Neural crest cell (in vitro differentiated cells): Measurements from ENCODE around the gene EPB41L3. TPM values are rescaled to one million over a fixed set of nuclear protein-coding genes. Genes with fewer than 3 reads are reported as not detected.

ENCODE experiments used
- DNase-seq: peaks from one replicate; pipeline ENCODE4 v3.0.0; 2021; ENCODE audit warnings: low read depth, mixed read lengths, low spot score
- H3K27ac Mint-ChIP-seq: one replicate; pipeline ENCODE4 v1.8.0; 2021; ENCODE audit warnings: mild to moderate bottlenecking, mixed read lengths; ENCODE audit not compliant: unreplicated experiment
- H3K27me3 Mint-ChIP-seq: 2 replicates; pipeline ENCODE4 v1.8.0; 2021; ENCODE audit warnings: low read depth, mild to moderate bottlenecking, mixed read lengths
- H3K36me3 Mint-ChIP-seq: 2 replicates; pipeline ENCODE4 v1.8.0; 2021; ENCODE audit warnings: low read depth, mild to moderate bottlenecking, mixed read lengths
- H3K4me1 Mint-ChIP-seq: 2 replicates; pipeline ENCODE4 v1.8.0; 2021; ENCODE audit warnings: mixed read lengths
- H3K4me3 Mint-ChIP-seq: one replicate; pipeline ENCODE4 v1.8.0; 2021; ENCODE audit warnings: mild to moderate bottlenecking, mixed read lengths
- H3K9me3 Mint-ChIP-seq: 2 replicates; pipeline ENCODE4 v1.8.0; 2021; ENCODE audit warnings: mixed read lengths
- total RNA-seq: library from RNA; stranded (reverse); gene quantifications from 2 replicates; pipeline ENCODE4 v1.2.1, GENCODE V29; 2021
- TF ChIP-seq, protein P1 (sequence below): fragments of 200-600 bp; sonication (generic); conservative IDR thresholded peaks from 2 replicates; pipeline ENCODE4 v1.5.0; 2021; ENCODE audit warnings: antibody characterized with exemption, mild to moderate bottlenecking

The EPB41L3 gene
- total RNA-seq, 1 donor from 2014 or later = 13.1 TPM

DNA sequence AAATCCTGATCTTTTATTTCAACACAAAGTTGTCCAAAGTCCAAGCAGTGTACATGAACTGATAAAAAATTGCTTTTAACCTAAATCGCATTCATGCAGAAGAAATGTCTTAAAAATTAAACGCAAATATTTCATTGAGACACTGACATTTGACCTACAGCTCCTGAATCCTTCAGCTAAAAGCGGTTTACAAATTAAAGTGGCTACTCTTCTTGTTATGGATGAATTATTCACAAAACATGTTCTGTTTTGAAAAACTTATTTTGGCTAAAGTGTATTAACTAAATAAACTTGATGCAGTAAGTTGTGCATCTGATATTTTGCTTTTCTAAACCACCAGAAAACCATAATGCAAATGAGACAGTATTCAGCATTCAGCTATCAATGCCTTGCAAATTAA, 2.2 kb downstream of the EPB41L3 start:
- no peaks in the 10 kb centered on the region for H3K9me3 Mint-ChIP-seq
- no peak overlapping the region for H3K27ac Mint-ChIP-seq
- TF ChIP-seq, protein P1, sequence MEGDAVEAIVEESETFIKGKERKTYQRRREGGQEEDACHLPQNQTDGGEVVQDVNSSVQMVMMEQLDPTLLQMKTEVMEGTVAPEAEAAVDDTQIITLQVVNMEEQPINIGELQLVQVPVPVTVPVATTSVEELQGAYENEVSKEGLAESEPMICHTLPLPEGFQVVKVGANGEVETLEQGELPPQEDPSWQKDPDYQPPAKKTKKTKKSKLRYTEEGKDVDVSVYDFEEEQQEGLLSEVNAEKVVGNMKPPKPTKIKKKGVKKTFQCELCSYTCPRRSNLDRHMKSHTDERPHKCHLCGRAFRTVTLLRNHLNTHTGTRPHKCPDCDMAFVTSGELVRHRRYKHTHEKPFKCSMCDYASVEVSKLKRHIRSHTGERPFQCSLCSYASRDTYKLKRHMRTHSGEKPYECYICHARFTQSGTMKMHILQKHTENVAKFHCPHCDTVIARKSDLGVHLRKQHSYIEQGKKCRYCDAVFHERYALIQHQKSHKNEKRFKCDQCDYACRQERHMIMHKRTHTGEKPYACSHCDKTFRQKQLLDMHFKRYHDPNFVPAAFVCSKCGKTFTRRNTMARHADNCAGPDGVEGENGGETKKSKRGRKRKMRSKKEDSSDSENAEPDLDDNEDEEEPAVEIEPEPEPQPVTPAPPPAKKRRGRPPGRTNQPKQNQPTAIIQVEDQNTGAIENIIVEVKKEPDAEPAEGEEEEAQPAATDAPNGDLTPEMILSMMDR = no peak
- H3K36me3 Mint-ChIP-seq = no peaks in the 10 kb centered on the region
- H3K4me1 Mint-ChIP-seq = peaks cover 12% of the 10 kb centered on the region
- peak overlapping the region; percentile 88 for H3K4me3 Mint-ChIP-seq
- H3K27me3 Mint-ChIP-seq = peaks cover 68% of the 10 kb centered on the region
- no peak for DNase-seq

DNA sequence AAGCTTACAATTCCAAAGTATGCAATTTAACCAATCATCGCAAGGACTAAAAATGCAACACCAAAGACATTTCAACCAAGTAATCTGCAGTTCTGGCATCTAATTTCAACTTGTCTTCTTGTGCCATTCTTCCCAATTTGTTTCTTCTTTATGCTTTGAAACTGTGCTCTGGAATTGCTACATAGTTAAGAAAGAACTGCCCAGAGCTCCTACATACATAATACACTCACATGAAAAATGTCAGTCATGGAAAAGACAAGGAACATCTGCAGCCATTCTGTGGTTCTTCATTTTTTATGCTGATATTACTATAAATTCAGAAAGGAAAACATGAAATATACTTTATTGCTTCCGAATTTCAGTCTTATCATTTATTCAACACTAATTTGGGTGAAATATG, 4.4 kb downstream of the EPB41L3 start:
- no peak overlapping the region for H3K4me3 Mint-ChIP-seq
- no peaks in the 10 kb centered on the region for H3K9me3 Mint-ChIP-seq
- H3K36me3 Mint-ChIP-seq = peaks cover 2% of the 10 kb centered on the region
- H3K27ac Mint-ChIP-seq = no peak overlapping the region
- H3K4me1 Mint-ChIP-seq = peaks cover 9% of the 10 kb centered on the region
- H3K27me3 Mint-ChIP-seq = peaks cover 51% of the 10 kb centered on the region
- DNase-seq = no peak
- TF ChIP-seq, protein P1 = no peak

DNA sequence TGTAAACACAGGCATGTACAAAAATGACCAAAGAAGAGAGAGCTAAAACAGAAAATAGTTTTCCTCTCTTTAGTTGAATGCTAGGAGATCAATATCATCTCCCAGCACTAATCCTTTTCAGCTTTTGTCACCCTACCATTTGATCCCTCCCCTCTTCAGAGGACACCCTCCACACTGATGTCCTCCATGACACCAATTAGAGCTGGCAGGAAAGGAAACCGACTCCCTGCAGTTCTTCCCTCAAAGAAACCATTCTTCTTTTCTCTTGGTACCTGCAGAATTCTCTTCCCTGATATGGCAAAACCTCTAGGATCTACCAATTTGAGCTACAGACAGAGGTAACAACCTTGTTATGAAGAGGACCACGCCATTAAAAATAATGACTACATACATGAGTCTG, 5.3 kb downstream of the EPB41L3 start:
- no peak for DNase-seq

DNA sequence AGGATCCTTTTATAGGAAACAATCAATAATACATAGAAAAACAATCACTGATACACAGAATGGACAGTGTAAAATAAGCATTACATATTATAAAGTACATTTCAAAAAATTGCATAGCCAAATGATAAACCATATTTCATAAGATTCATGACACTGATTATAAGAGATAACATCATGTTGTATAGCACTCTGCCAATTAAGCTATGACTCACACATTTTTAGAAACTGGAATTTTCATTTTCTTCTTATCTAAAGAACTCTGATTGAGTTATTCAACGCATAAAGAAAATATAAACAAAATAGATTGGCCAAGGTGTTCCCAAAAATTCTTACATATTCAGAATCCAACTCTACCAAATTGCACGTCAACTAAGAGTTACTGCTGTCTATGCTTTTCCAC, 5.9 kb downstream of the EPB41L3 start:
- H3K4me1 Mint-ChIP-seq = peaks cover 9% of the 10 kb centered on the region
- TF ChIP-seq, protein P1 = no peak
- H3K9me3 Mint-ChIP-seq = no peaks in the 10 kb centered on the region
- H3K27me3 Mint-ChIP-seq = peaks cover 46% of the 10 kb centered on the region
- peaks cover 2% of the 10 kb centered on the region for H3K36me3 Mint-ChIP-seq
- no peak overlapping the region for H3K4me3 Mint-ChIP-seq
- DNase-seq = no peak
- H3K27ac Mint-ChIP-seq = no peak overlapping the region

More for the DNA sequence above, 5.3 kb downstream of the EPB41L3 start:
- H3K36me3 Mint-ChIP-seq = peaks cover 2% of the 10 kb centered on the region
- peaks cover 9% of the 10 kb centered on the region for H3K4me1 Mint-ChIP-seq
- peaks cover 46% of the 10 kb centered on the region for H3K27me3 Mint-ChIP-seq
- TF ChIP-seq, protein P1 = no peak
- H3K27ac Mint-ChIP-seq = no peak overlapping the region
- no peaks in the 10 kb centered on the region for H3K9me3 Mint-ChIP-seq
- no peak overlapping the region for H3K4me3 Mint-ChIP-seq

DNA sequence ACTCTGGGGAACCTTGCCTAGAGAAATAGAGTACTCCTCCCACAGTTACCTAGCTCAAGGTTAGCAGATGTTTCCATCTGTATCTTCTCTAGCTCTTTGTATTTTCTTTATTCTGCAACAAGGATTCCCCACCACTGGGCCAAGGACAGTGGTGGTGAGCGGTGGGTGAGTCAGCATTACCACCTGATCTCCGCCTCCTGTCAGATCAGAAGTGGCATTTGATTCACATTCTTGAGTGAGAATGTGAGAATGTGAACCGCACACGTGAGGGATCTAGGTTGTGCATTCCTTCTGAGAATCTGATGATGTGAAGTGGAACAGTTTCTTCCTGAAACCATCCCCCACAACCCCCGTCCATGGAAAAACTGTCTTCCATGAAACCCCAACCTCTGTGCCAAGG, 9.0 kb downstream of the EPB41L3 start:
- no peaks in the 10 kb centered on the region for H3K9me3 Mint-ChIP-seq
- TF ChIP-seq, protein P1 = no peak
- no peak overlapping the region for H3K4me3 Mint-ChIP-seq
- peaks cover 19% of the 10 kb centered on the region for H3K27me3 Mint-ChIP-seq
- DNase-seq = no peak
- peaks cover 12% of the 10 kb centered on the region for H3K4me1 Mint-ChIP-seq
- peaks cover 2% of the 10 kb centered on the region for H3K36me3 Mint-ChIP-seq
- H3K27ac Mint-ChIP-seq = no peak overlapping the region

DNA sequence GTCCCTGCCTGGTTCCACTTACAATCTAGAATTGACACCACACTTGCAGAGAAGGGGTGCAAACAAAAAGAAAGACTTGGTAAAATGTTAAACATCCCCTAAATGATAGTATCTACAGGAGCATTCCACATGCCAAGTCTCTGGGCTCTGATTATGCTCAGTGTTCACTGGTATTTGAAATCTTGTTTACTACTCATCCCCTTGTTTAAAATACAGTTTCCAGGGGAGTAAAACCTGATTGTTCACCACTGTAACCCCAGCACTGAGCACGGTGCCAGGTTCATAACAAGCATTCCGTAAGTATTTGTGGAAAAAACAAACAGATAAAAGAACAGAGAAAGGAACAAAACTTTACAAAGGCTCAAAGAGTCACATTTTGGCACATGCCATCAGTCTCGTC, 11.7 kb downstream of the EPB41L3 start:
- Mint-ChIP-seq H3K27ac (no peak overlapping the region), H3K4me3 (no peak overlapping the region), H3K4me1 (peaks cover 7% of the 10 kb centered on the region), H3K9me3 (no peaks in the 10 kb centered on the region), H3K36me3 (peaks cover 2% of the 10 kb centered on the region), H3K27me3 (no peaks in the 10 kb centered on the region)
- DNase-seq = no peak
- TF ChIP-seq, protein P1 = no peak
